ENCODE data around the gene NEB.

The NEB gene

GRCh38 chr2:151439127-151439526 lies 295.1 kb downstream of the NEB start:
- DNase-seq: no peak

- no peak for DNase-seq
Measured at GRCh38 chr2:151438506-151438905, 295.8 kb downstream of the NEB start.

- no peak for DNase-seq
Measured at GRCh38 chr2:151437630-151438029, 296.6 kb downstream of the NEB start.

Data from NCI-H446 treated with DMSO at 0.1 percent for 48 hours (cell line).